Measurements from ENCODE around the gene PLEKHH3.
"Not testable (repeated sequence)": the region's sequence is repeated elsewhere in the genome, so short reads cannot be mapped to it uniquely, and the experiment has no call there.

PLEKHH3 gene

DNA sequence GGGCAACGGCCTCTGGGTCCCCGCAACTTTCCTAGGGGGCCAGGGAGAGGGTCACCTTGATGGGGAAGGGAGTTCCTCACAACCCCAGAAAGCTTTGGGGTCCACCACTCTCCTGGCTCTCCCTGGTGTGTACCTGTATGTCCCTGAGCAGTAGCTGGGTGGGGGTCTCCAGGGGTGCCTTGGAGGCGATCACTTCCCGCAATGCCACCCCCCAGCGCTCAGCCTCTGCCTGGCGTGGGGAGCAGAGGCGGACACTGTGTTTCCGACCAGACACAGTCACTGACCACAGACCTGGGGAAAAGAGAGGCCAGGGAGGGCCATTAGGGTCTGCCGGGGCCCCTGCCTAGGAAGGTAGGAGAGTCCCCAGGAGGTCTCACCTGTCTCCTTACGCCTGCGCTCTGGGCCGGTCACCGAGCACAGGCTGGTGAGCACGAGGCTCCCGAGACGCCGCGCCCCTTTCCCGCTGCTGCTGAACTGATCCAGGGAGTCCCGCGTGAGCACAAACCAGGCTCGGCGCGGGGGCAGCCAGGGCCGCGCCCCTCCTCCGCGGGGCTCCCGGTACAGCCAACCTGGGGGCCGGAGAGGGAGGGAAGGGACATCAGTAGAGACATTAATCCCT is 3.4 kb downstream of the PLEKHH3 start:
- no peak overlapping the region for H3K4me3 ChIP-seq (ENCODE audit: low read length)

DNA sequence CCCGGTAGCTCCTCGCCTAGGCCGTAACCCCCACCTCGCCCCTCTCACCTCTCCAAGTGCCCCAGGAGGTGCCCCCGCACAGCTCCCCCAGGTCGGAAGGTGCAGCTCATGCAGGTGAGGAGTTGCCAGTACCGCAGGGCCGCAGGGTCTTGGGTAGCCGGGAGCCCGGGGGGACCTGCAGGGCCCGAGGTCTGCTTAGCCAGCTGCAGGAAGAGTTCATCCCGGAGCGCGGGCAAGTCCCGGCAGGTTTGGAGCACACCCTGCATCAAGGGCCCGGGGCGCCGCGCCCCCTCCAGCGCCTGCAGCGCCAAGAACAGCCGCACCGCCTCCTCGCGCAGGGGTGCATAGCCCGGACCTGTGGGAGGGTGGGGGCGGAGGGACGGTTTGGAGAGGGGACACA is 4.8 kb downstream of the PLEKHH3 start:
- H3K4me3 ChIP-seq (ENCODE audit: low read length), result no peak overlapping the region
- no peaks in the 10 kb centered on the region for H3K9me3 ChIP-seq (ENCODE audit: low read length)
- no peaks in the 10 kb centered on the region for H3K27me3 ChIP-seq (ENCODE audit: insufficient read depth, low read length)
- no peak overlapping the region for H2AFZ ChIP-seq (ENCODE audit: low read depth, low read length)
- peaks cover 46% of the 10 kb centered on the region for H3K36me3 ChIP-seq (ENCODE audit: insufficient read depth, low read length)
- peaks cover 14% of the 10 kb centered on the region for H3K4me1 ChIP-seq (ENCODE audit: insufficient read depth, low read length)

More for the DNA sequence above, 3.4 kb downstream of the PLEKHH3 start:
- Histone ChIP-seq H3K27me3 (ENCODE audit: insufficient read depth, low read length) (no peaks in the 10 kb centered on the region), H3K36me3 (ENCODE audit: insufficient read depth, low read length) (peaks cover 34% of the 10 kb centered on the region), H3K4me1 (ENCODE audit: insufficient read depth, low read length) (peaks cover 20% of the 10 kb centered on the region), H2AFZ (ENCODE audit: low read depth, low read length) (no peak overlapping the region), H3K9me3 (ENCODE audit: low read length) (no peaks in the 10 kb centered on the region)

- Histone ChIP-seq H3K27me3 (ENCODE audit: insufficient read depth, low read length) (no peaks in the 10 kb centered on the region), H3K36me3 (ENCODE audit: insufficient read depth, low read length) (peaks cover 55% of the 10 kb centered on the region), H3K4me1 (ENCODE audit: insufficient read depth, low read length) (peaks cover 14% of the 10 kb centered on the region), H3K4me3 (ENCODE audit: low read length) (no peak overlapping the region), H2AFZ (ENCODE audit: low read depth, low read length) (no peak overlapping the region), H3K9me3 (ENCODE audit: low read length) (peaks cover 2% of the 10 kb centered on the region)
Measured at GRCh38 chr17:42670789-42671657, 5.8 kb downstream of the PLEKHH3 start.

DNA sequence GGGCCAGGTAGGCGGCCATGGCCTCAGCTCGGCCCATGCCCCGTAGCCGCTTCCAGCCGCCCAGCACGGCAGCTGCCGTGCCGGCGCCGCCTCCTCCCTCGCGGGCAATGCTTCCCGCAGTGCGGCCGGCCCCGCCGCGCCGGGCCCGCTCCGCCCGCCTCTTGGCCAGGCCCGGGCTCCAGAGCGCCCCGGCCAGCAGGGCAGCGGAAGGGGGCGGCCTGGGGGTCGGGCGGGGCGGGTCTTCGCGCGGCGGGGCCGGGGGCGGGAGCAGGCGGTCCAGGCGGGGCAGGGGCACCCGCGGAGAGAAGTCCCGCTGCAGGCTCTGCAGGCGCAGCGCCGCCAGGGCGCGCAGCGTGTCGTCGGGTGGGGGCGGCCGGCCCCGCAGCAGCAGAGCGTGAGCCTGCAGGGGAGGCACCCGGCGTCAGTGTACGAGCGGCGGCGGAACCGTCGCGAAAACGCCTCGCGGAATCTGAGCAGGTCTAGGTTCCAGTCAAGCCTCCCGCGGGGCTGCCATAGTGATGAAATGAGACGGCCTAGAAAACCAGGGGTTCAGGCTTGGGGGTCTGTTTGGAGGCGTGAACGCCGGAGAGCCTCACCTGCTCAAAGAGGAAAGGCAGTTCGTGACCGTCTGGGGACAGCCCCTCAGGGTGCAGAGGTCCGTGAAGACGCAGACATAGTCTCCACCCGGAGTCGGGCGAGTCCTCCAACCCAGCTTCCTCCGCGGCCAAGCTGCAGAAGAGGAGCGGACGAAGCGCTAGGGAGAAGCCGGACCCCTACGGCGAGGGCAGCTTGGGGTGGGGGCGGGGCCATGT is 6.6 kb downstream of the PLEKHH3 start:
- Histone ChIP-seq H3K27me3 (ENCODE audit: insufficient read depth, low read length) (no peaks in the 10 kb centered on the region), H3K36me3 (ENCODE audit: insufficient read depth, low read length) (peaks cover 62% of the 10 kb centered on the region), H3K4me3 (ENCODE audit: low read length) (no peak overlapping the region)

DNA sequence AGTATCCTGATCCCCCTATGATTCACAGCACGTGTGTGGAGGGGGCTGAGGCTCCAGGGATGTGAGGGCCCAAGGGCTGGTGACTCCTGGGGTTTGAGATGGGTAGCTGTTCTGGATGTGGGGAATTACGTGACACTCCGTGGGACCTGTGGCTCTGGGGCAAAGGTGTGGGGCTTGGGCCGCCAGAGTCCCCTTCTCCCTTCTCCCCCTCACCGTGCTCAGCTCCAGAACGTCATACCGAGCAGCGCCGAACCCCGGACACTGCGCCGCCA is 7.2 kb downstream of the PLEKHH3 start:
- Histone ChIP-seq H3K36me3 (ENCODE audit: insufficient read depth, low read length) (peaks cover 62% of the 10 kb centered on the region), H3K9me3 (ENCODE audit: low read length) (peaks cover 2% of the 10 kb centered on the region), H2AFZ (ENCODE audit: low read depth, low read length) (no peak overlapping the region), H3K4me1 (ENCODE audit: insufficient read depth, low read length) (peaks cover 1% of the 10 kb centered on the region), H3K27me3 (ENCODE audit: insufficient read depth, low read length) (no peaks in the 10 kb centered on the region), H3K4me3 (ENCODE audit: low read length) (no peak overlapping the region)

More for the DNA sequence above, 6.6 kb downstream of the PLEKHH3 start:
- peaks cover 2% of the 10 kb centered on the region for H3K9me3 ChIP-seq (ENCODE audit: low read length)
- peaks cover 7% of the 10 kb centered on the region for H3K4me1 ChIP-seq (ENCODE audit: insufficient read depth, low read length)
- no peak overlapping the region for H2AFZ ChIP-seq (ENCODE audit: low read depth, low read length)

DNA sequence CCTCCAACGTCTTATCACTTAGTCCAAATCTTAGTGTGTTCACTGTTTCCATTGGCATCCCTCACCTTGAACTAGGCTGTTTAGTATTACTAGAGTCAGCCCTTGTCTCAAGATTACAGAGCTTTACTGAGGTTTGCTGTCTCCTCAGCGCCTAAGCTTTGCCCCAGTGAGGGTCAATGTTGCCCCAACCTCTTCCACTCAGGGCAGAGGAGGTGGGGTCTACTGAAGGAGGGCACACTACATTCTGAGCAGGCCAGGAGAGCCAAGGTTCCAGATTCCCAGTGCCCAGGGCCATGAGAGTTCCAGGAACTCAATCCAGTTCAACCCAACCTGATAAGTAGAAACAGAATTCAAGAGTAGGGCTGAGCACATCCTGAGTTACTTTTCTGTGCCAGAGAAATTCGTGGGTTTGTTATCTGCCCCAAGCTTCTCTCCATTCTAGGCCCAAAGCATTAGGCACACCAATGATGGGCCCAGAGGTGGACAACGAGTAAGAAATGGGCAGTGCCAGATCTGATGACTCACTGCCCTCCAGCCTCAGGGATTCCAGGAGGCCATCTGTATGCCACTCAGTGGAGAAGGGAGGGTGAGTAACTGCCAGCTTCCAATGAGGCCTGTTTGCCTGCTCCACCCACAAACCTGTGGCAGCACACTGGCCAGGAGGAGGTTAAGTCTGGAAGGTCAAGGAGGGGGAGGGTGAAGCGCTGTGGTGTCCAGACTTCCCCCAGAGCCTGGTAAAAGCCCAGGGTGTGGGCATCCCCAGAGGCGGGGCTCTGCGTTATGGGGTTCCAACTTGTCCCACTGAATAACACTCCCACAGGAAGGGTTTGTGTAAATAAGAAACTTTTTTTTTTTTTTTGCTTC is 9.5 kb downstream of the PLEKHH3 start:
- H3K36me3 ChIP-seq (ENCODE audit: insufficient read depth, low read length), result peaks cover 58% of the 10 kb centered on the region
- peaks cover 2% of the 10 kb centered on the region for H3K9me3 ChIP-seq (ENCODE audit: low read length)

GRCh38 chr17:42666126-42666525 is 10.7 kb downstream of the PLEKHH3 start:
- not testable (repeated sequence) for H3K4me1 ChIP-seq (ENCODE audit: insufficient read depth, low read length); H2AFZ ChIP-seq (ENCODE audit: low read depth, low read length); H3K4me3 ChIP-seq (ENCODE audit: low read length); H3K9me3 ChIP-seq (ENCODE audit: low read length); H3K27me3 ChIP-seq (ENCODE audit: insufficient read depth, low read length)
- H3K36me3 ChIP-seq (ENCODE audit: insufficient read depth, low read length), result peaks cover 58% of the 10 kb centered on the region

More for the DNA sequence above, 9.5 kb downstream of the PLEKHH3 start:
- H2AFZ ChIP-seq (ENCODE audit: low read depth, low read length), result no peak overlapping the region
- H3K27me3 ChIP-seq (ENCODE audit: insufficient read depth, low read length), result no peaks in the 10 kb centered on the region
- no peak overlapping the region for H3K4me3 ChIP-seq (ENCODE audit: low read length)
- H3K4me1 ChIP-seq (ENCODE audit: insufficient read depth, low read length), result no peaks in the 10 kb centered on the region

- Histone ChIP-seq H2AFZ (ENCODE audit: low read depth, low read length) (no peak overlapping the region), H3K4me3 (ENCODE audit: low read length) (no peak overlapping the region), H3K9me3 (ENCODE audit: low read length) (peaks cover 2% of the 10 kb centered on the region), H3K27me3 (ENCODE audit: insufficient read depth, low read length) (no peaks in the 10 kb centered on the region), H3K36me3 (ENCODE audit: insufficient read depth, low read length) (peaks cover 53% of the 10 kb centered on the region), H3K4me1 (ENCODE audit: insufficient read depth, low read length) (no peaks in the 10 kb centered on the region)
Measured at GRCh38 chr17:42665581-42666001, 11.2 kb downstream of the PLEKHH3 start.

GRCh38 chr17:42660692-42661345 is 16.0 kb downstream of the PLEKHH3 start:
- no peaks in the 10 kb centered on the region for H3K9me3 ChIP-seq (ENCODE audit: low read length)
- H3K36me3 ChIP-seq (ENCODE audit: insufficient read depth, low read length), result peaks cover 17% of the 10 kb centered on the region
- H2AFZ ChIP-seq (ENCODE audit: low read depth, low read length), result no peak overlapping the region
- H3K27me3 ChIP-seq (ENCODE audit: insufficient read depth, low read length), result no peaks in the 10 kb centered on the region
- no peak overlapping the region for H3K4me3 ChIP-seq (ENCODE audit: low read length)
- peaks cover 5% of the 10 kb centered on the region for H3K4me1 ChIP-seq (ENCODE audit: insufficient read depth, low read length)

GRCh38 chr17:42659932-42660274 is 16.9 kb downstream of the PLEKHH3 start:
- peak overlapping the region; percentile 67 for H3K4me3 ChIP-seq (ENCODE audit: low read length)
- not testable (repeated sequence) for H3K27me3 ChIP-seq (ENCODE audit: insufficient read depth, low read length); H3K4me1 ChIP-seq (ENCODE audit: insufficient read depth, low read length); H2AFZ ChIP-seq (ENCODE audit: low read depth, low read length); H3K9me3 ChIP-seq (ENCODE audit: low read length)
- H3K36me3 ChIP-seq (ENCODE audit: insufficient read depth, low read length), result peaks cover 11% of the 10 kb centered on the region

DNA sequence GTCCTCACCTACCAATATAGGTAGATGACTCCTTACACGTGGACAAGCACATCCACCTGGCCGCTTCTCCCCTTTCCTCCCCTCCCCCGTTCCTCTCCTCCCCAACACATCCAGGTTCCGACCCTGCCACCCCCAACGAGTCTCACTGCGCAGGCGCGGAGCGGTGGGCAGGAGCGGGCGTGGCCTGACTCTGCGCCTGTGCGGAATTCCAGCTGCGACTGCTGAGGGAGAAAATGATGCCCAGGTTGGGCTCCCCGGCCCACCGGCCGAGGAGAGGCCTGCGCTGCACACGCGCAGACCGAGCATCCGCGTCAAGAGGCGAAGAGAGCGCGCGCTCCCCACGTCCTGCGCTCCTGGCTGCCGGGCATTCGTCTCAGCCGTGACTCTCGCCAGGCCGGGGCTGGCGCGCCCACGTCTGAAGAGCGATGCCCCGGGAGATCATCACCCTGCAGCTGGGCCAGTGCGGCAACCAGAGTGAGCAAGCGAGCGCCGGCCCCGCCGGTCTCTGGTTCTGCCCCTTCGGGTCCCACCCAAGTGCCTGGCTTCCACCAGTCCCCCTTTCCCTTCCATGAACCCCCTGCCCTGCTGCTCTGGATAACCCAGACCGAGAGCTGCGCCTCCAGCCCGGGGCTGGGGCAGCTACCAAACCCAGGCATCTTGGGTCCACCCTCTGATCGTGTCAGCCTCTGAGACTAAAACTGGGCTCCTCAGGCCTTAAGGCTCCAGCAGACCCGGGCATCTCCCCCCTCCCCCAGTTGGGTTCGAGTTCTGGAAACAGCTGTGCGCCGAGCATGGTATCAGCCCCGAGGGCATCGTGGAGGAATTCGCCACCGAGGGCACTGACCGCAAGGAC is 17.5 kb downstream of the PLEKHH3 start, which contains the start of gene TUBG2:
Gene TUBG2, plus strand, starts transcription at position 206 of the 853 bp plus-strand sequence. Its CDS starts 220 bp downstream, at position 426.
- H3K4me1 ChIP-seq (ENCODE audit: insufficient read depth, low read length), result peaks cover 5% of the 10 kb centered on the region
- peak within 1 kb of the TSS; percentile 41 for H2AFZ ChIP-seq (ENCODE audit: low read depth, low read length)
- H3K27me3 ChIP-seq (ENCODE audit: insufficient read depth, low read length), result no peaks in the 10 kb centered on the region

More for the DNA sequence above, 17.5 kb downstream of the PLEKHH3 start, which contains the start of gene TUBG2:
- H3K36me3 ChIP-seq (ENCODE audit: insufficient read depth, low read length), result peaks cover 11% of the 10 kb centered on the region
- no peaks in the 10 kb centered on the region for H3K9me3 ChIP-seq (ENCODE audit: low read length)
- H3K4me3 ChIP-seq (ENCODE audit: low read length), result peak within 1 kb of the TSS; percentile 67
